Stimulated activated CD8-positive, alpha-beta memory T cell treated with anti-CD3 and anti-CD28 coated beads, Interleukin-12 subunit alpha, Interleukin-12 subunit beta, amount 100 ng/mL, for 24 hours (primary cell): Measurements from ENCODE around the gene ADGRL3.

ENCODE experiments used
- DNase-seq: peaks from one replicate; pipeline ENCODE4 v3.0.0-alpha.2; 2020; ENCODE audit errors: extremely low read depth

Gene ADGRL3

GRCh38 chr4:61549336-61549735 lies 349.2 kb downstream of the ADGRL3 start:
- DNase-seq: no peak

- DNase-seq: no peak
Measured at GRCh38 chr4:61553557-61554125, 353.5 kb downstream of the ADGRL3 start.

- DNase-seq: no peak
Measured at GRCh38 chr4:61555789-61556188, 355.7 kb downstream of the ADGRL3 start.

GRCh38 chr4:61556277-61556676 lies 356.2 kb downstream of the ADGRL3 start:
- DNase-seq: no peak

GRCh38 chr4:61559396-61559795 lies 359.3 kb downstream of the ADGRL3 start:
- no peak for DNase-seq

- no peak for DNase-seq
Measured at GRCh38 chr4:61561028-61561427, 360.9 kb downstream of the ADGRL3 start.

GRCh38 chr4:61571761-61572559 lies 371.8 kb downstream of the ADGRL3 start:
- DNase-seq: no peak

- DNase-seq: no peak
Measured at GRCh38 chr4:61575796-61576195, 375.7 kb downstream of the ADGRL3 start.

GRCh38 chr4:61579786-61580185 lies 379.7 kb downstream of the ADGRL3 start:
- no peak for DNase-seq

- DNase-seq: no peak
Measured at GRCh38 chr4:61580721-61581377, 380.7 kb downstream of the ADGRL3 start.

- no peak for DNase-seq
Measured at GRCh38 chr4:61583696-61584095, 383.6 kb downstream of the ADGRL3 start.

- no peak for DNase-seq
Measured at GRCh38 chr4:61588621-61589402, 388.7 kb downstream of the ADGRL3 start.

- no peak for DNase-seq
Measured at GRCh38 chr4:61590881-61591280, 390.8 kb downstream of the ADGRL3 start.

GRCh38 chr4:61596606-61597340 lies 396.6 kb downstream of the ADGRL3 start:
- DNase-seq: no peak

- no peak for DNase-seq
Measured at GRCh38 chr4:61603086-61603485, 403.0 kb downstream of the ADGRL3 start.

GRCh38 chr4:61604054-61604453 lies 403.9 kb downstream of the ADGRL3 start:
- DNase-seq: no peak

GRCh38 chr4:61605984-61606383 lies 405.9 kb downstream of the ADGRL3 start:
- no peak for DNase-seq

- no peak for DNase-seq
Measured at GRCh38 chr4:61614231-61614630, 414.1 kb downstream of the ADGRL3 start.

- no peak for DNase-seq
Measured at GRCh38 chr4:61619528-61619927, 419.4 kb downstream of the ADGRL3 start.

- DNase-seq: no peak
Measured at GRCh38 chr4:61628282-61628681, 428.2 kb downstream of the ADGRL3 start.

GRCh38 chr4:61628727-61629126 lies 428.6 kb downstream of the ADGRL3 start:
- no peak for DNase-seq

GRCh38 chr4:61630548-61630947 lies 430.4 kb downstream of the ADGRL3 start:
- DNase-seq: no peak
